HG02981 (cell line): ENCODE data around the gene ADGRA1.

ENCODE experiments used
- ATAC-seq: cut with Tn5 transposase; IDR thresholded peaks from one replicate; pipeline ENCODE4 v1.9.1; 2021; ENCODE audit warnings: mild to moderate bottlenecking, moderate library complexity; ENCODE audit not compliant: unreplicated experiment

ADGRA1 gene

GRCh38 chr10:133094286-133094685 is 6.6 kb downstream of the ADGRA1 start:
- no peak for ATAC-seq

- ATAC-seq, result no peak
These were observed 7.1 kb downstream of the ADGRA1 start for GRCh38 chr10:133094866-133095265.

DNA sequence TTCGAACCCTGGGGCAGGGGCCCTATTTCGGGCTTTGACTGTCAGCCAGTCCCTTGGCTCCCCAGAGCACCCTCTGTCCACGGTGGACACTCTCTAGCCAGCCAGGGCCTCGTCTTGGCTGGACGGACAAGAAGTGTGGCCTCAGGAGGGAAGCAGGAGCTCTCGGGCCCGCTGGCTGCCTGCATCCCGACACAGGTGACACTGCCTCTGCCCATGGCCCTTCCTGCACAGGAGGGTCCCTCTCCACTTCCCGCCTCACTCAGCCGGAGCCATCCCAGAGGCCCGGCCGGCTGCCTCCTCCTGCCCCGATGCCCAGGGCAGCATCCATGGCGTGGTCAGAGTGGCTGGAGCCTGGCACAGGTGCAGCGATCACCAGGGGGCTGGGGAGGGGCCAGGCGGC is 7.9 kb downstream of the ADGRA1 start:
- no peak for ATAC-seq

GRCh38 chr10:133096616-133097269 is 9.0 kb downstream of the ADGRA1 start:
- no peak for ATAC-seq

DNA sequence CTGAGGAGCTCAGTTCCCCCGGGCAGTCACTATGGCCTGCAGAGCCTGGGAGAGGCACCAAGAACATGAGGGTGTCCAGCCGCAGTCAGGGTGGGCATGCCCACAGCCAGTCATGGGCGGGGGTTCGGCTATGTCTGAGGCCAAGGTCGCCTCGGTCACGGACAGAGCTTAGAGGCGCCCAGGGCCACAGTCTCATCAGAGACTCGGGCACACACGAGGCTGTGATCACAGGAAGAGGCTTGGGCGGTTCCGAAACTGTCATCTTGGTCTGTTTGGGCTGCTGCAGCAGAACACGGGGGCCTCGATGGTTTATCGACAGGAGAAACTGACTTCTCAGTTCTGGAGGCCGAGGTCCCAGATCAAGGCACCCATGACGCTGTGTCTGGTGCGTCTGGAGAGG is 9.7 kb downstream of the ADGRA1 start:
- ATAC-seq, result no peak

DNA sequence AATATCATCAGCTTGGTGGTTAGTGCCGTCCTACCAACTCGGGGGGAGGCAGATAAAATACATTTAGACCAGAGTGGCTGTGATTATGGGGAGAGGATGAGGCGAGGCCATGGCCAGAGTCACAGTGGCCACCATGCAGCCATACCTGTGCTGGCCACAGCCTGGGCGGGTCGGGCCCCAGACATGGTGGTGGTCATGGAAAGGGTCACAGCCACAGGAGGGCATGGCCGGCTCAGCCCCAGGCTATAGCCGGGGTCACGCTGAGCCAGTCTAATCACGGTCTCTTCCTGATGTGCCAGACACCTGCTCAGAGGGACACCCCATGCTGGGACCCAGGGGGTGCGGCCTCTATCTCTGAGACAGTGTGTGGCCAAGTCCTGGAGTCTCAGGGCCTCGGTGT is 10.2 kb downstream of the ADGRA1 start:
- ATAC-seq, result no peak

- ATAC-seq, result no peak
These were observed 10.9 kb downstream of the ADGRA1 start for GRCh38 chr10:133098426-133099124.

- ATAC-seq, result no peak
These were observed 11.8 kb downstream of the ADGRA1 start for GRCh38 chr10:133099571-133099970.

DNA sequence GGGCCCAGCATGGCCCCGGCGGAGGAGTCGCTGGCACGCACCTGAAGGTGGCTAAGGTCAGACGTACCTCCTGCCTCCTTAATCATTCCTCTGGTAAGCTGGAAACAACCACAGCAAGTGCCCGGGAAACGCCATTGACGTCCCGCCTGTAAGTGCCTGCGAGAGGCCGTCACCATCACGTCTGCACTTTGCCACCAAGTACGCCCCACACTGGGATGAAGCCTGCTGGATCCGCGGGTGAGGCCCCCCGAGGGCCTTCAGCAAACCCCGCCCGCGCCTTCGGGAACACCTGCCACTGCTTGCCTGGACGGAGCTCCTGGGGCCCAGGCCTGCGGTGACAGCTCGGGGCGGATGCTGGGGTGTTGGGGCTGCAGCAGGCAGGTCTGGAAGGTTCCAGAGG is 12.5 kb downstream of the ADGRA1 start:
- ATAC-seq, result no peak

DNA sequence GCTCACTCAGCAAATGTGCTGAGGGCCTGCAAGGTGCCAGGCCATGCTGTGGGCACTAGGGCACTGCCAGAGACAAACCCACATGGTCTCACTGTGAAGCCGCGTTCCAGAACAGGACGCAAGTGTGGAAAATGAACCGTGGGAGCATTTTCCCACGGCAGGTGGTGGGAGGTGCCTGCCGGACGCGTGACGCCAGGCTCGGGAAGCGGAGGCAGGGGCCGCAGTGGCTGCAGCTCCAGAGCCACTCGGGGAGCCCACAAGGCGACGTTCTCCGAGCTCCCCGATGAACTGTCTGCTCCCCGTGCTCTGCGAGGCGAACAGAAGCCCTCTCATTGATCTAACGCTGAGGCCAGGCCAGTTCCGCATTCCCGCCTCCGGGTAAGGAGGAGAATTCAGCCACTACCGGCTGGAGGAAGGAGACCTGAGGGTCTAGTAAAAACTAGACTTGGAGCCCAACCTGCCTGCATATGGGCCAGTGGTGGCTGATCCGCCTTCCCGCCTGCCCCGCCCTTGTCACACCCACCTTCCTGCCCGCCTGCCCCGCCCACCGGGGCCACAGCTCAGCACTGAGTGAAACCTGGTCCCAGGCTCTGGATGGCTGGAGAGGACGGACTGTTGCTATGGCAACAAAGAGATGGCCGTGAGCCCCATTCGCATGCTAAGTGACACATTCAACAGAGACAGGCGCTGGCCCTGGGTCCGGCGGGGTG is 13.1 kb downstream of the ADGRA1 start:
- no peak for ATAC-seq

GRCh38 chr10:133101416-133101810 is 13.7 kb downstream of the ADGRA1 start:
- no peak for ATAC-seq

GRCh38 chr10:133102415-133103095 is 14.8 kb downstream of the ADGRA1 start:
- ATAC-seq, result no peak

GRCh38 chr10:133103311-133103910 is 15.7 kb downstream of the ADGRA1 start:
- no peak for ATAC-seq

GRCh38 chr10:133104068-133104962 is 16.6 kb downstream of the ADGRA1 start:
- no peak for ATAC-seq

DNA sequence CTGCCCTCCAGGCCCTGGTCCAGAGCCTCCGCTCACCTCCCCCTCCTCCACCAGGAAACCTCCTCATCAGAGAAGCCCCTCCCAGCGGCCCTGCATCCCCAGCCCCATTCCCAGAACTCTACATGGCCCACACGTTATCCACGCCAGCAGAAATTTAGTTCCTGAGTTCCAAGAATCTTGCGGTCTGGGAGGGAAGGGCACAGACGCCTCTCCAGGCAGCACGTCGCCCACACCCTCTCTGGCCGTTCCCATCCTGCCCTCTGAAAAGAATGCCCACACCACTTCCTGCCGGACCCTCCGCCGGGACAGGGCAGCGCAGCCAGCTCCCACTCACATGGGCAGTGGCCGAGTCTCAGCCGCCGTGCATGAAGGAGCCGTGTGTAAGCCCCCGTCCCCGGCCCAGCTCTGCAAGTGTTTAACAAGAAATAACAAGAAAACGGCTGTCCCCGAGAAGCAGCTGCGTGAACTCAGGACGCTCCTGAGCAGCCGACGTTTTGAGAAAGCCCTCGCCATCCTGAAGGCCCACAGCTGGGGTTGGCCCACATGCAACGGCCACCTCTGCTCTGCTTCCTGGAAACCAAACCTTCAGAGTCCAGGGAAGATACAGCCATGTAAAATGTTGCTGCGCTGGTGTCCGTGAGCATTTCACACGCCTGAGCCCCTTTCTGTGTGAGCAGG is 17.4 kb downstream of the ADGRA1 start:
- no peak for ATAC-seq

DNA sequence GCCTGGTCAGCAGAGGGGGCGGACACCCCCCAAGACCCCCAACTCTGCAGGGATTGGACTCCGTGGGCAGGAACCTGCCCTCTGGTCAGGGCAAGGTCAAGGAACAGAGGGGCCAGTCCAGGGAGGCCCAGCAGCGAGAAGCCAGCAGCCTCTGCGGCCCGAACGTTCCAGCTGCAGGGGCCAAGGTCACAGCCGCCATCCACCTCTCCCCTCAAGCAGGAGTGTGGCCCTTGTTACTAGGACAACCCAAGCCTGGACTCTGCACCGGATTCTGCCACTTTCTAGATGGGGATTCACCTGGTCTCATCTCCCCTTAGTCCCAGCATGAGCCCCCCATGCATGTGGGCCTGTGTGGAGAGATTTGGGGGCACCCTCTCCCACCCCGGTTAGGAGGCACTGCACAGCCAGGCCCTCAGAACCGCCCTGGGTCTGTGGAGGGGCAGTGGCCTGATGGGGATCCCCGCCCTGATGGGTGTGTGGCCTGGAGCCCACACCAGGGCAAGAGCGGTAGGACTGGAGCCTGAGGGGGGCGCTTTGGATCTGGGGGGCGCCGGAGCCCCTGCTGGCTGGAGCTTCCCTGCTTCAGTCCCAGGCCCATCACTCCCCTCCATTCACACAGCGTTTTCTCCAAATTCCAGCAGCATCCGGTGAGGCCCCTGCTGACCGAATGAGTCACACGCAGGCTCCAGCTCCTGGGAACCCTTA is 18.1 kb downstream of the ADGRA1 start:
- ATAC-seq, result no peak

- ATAC-seq, result no peak
These were observed 18.8 kb downstream of the ADGRA1 start for GRCh38 chr10:133106516-133106915.

GRCh38 chr10:133107442-133107841 is 19.7 kb downstream of the ADGRA1 start:
- ATAC-seq, result no peak

DNA sequence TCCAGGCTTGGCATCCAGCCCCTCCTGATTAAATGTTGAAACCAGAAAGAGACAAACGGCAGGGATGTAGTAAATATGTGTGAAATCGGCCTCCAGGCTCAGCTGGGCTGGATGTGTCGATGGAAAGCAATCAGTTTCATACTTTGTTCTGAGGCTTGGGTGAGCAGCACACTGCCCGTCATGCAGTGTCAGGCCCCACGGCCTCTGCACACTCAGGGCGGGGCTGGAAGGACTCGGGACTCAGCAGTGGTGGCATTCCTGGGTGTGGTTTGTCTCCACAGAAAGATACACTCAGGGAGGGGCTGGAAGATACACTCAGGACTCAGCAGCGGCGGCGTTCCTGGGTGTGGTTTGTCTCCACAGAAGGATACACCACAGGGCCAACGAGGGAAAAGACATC is 22.0 kb downstream of the ADGRA1 start:
- ATAC-seq, result no peak
